Measurements from ENCODE around the gene WFDC13.
"Not testable (repeated sequence)": the region's sequence is repeated elsewhere in the genome, so short reads cannot be mapped to it uniquely, and the experiment has no call there.

Gene WFDC13

GRCh38 chr20:45701873-45702272, at the start of gene WFDC13:
TSS of gene WFDC13 (plus strand) at chr20:45702038. CDS start at chr20:45702124, 86 bp downstream.
- in situ Hi-C loops (cut with HindIII; ENCODE audit: low sequenced_read_pairs) = no loop called here

DNA sequence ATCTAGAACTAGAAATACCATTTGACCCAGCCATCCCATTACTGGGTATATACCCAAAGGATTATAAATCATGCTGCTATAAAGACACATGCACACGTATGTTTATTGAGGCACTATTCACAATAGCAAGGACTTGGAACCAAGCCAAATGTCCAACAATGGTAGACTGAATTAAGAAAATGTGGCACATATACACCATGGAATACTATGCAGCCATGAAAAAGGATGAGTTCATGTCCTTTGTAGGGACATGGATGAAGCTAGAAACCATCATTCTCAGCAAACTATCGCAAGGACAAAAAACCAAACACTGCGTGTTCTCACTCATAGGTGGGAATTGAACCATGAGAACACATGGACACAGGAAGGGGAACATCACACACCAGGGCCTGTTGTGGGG, 44.8 kb upstream of the WFDC13 start:
- in situ Hi-C loops (cut with HindIII; ENCODE audit: low sequenced_read_pairs) = not testable (repeated sequence)

DNA sequence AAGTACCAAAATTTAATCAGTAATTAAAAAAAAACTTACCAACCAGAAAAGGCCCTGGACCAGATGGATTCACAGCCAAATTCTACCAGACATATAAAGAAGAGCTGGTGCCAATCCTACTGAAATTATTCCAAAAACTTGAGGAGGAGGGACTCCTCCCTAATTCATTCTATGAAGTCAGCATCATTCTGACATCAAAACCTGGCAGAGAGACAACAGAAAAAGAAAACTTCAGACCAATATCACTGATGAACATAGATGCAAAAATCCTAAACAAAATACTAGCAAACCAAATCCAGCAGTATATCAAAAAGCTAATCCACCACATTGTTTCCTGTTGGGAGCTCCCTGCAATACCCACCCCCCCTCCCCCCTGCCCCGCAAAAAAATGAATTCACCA, 31.7 kb upstream of the WFDC13 start, which contains the start of gene WFDC11:
WFDC11 (minus strand) TSS at position 101 of the 400 bp plus-strand sequence. CDS start 19,639 bp downstream, outside the sequence.
- in situ Hi-C loops (cut with HindIII; ENCODE audit: low sequenced_read_pairs) = no loop called here

GRCh38 chr20:45672765-45673164, 29.1 kb upstream of the WFDC13 start:
- in situ Hi-C loops (cut with HindIII; ENCODE audit: low sequenced_read_pairs) = no loop called here

DNA sequence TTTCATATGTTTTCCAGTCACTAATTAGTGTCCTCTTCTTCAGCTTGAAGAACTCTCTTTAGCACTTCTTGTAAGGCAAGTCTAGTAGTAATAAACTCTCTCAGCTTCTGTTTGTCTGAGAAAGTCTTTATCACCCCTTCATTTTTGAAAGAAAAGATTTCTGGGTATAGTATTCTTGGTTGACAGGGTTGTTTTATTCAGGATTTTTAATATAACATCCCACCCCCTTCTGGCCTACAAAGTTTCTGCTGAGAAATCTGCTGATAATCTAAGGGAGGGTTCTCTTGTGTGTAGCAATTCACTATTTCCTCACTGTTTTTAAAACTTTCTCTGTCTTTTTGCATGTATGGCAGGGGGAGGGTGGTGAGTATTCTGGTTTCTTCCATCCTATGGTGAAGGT, 22.2 kb upstream of the WFDC13 start:
- in situ Hi-C loops (cut with HindIII; ENCODE audit: low sequenced_read_pairs) = no loop called here

DNA sequence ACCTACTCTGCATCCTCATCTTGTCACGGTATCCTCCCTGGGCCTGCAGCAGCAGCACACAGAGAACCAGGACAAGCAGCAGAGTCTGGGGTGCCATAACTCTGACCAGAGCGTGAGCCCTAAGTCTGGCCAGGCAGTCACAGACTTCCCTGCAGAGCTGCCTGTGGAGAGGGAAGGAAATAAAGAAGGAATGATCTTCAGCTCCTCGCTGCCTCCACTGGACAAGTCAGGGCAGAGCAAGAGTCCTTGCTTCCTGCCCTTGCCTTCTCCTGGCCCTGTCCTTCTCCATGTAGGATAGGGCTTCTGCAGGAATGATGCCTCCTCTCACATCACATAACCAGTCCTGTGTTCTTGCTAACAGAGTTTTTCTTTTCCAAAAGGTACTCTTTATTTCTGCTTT, 15.9 kb upstream of the WFDC13 start:
- in situ Hi-C loops (cut with HindIII; ENCODE audit: low sequenced_read_pairs) = no loop called here

- in situ Hi-C loops (cut with HindIII; ENCODE audit: low sequenced_read_pairs) = not testable (repeated sequence)
Observed at GRCh38 chr20:45693346-45693745, 8.5 kb upstream of the WFDC13 start.

- in situ Hi-C loops (cut with HindIII; ENCODE audit: low sequenced_read_pairs) = no loop called here
Observed at GRCh38 chr20:45695496-45695895, 6.3 kb upstream of the WFDC13 start.

- in situ Hi-C loops (cut with HindIII; ENCODE audit: low sequenced_read_pairs) = no loop called here
Observed at GRCh38 chr20:45701104-45701503, 734 bp upstream of the WFDC13 start.

GRCh38 chr20:45704969-45705637, 3.3 kb downstream of the WFDC13 start, which contains the start of gene WFDC10B:
TSS of gene WFDC10B (minus strand) at chr20:45705019. CDS start at chr20:45685992, 19,027 bp downstream.
- in situ Hi-C loops (cut with HindIII; ENCODE audit: low sequenced_read_pairs) = no loop called here

DNA sequence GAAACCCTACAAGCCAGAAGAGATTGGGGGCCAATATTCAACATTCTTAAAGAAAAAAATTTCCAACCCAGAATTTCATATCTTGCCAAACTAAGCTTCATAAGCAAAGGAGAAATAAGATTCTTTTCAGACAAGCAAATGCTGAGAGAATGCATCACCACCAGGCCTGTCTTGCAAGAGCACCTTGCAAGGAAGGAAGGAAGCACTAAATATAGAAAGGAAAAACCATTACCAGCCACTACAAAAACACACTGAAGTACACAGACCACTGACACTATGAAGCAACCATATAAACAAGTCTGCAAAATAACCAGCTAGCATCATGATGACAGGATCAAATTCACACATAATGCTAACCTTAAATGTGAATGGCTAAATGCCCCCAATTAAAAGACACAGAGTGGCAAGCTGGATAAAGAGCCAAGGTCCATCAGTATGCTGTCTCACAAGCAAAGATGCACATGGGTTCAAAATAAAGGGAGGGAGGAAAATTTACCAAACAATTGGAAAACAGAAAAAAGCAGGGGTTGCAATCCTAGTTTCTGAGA, 14.4 kb downstream of the WFDC13 start:
- in situ Hi-C loops (cut with HindIII; ENCODE audit: low sequenced_read_pairs) = not testable (repeated sequence)

GRCh38 chr20:45722047-45722446, 20.2 kb downstream of the WFDC13 start, which contains the start of gene SPINT4:
TSS of gene SPINT4 (plus strand) at chr20:45722347. CDS start at chr20:45722368, 21 bp downstream.
- in situ Hi-C loops (cut with HindIII; ENCODE audit: low sequenced_read_pairs) = no loop called here

DNA sequence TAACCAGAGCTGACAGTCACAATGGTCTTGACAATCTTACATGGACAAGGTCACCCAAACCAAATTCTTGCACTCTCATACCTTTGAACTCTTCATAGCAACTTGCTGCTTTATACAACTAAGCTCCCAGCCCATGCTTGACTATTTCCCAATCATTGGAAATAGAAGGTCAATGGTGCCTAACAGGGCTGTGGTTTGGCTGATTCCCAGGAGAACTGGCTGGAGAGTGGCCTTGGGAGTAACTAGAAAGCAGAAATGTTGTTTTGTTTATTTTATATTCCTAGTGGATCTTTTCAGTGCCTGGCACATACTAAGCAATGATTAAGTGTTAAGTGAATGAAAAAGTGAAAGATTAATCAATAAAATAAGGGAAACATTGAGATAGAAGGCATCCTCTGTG, 23.3 kb downstream of the WFDC13 start:
- in situ Hi-C loops (cut with HindIII; ENCODE audit: low sequenced_read_pairs) = no loop called here

DNA sequence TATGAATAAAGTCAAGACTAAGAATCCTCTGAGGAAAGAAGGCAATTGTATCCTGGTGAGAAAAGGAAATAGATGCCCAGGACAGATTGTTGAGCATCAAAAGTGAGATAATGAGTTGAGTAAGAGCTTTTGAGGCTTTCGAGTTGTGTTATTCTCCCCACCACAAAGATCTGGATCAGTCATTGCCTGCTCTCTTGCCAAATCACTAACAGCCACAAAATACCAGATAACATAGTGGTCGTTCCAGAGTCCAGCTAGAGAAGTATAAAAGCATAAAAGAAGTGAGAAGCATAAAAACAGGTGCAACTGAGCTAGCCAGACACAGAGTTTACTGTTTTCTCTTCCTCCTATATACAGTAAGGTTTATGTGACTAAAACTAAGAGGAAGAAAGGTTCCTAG, 25.2 kb downstream of the WFDC13 start:
- in situ Hi-C loops (cut with HindIII; ENCODE audit: low sequenced_read_pairs) = no loop called here

GRCh38 chr20:45732199-45732598, 30.4 kb downstream of the WFDC13 start:
- in situ Hi-C loops (cut with HindIII; ENCODE audit: low sequenced_read_pairs) = no loop called here

DNA sequence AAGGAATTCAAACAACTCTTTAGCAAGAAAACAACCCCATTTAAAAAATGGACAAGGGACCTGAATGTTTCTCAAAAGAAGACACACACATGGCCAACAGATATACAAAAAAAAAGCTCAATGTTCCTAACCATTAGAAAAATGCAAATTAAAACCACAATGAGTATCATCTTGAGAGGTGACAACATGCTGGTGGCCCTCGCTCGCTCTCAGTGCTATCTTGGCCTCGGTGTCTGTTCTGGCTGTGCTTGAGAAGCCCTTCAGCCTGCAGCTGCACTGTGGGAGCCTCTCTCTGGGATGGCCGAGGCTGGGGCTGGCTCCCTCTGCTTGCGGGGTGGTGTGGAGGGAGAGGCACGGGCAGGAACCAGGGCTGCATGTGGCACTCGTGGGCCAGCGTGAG, 33.7 kb downstream of the WFDC13 start:
- in situ Hi-C loops (cut with HindIII; ENCODE audit: low sequenced_read_pairs) = no loop called here

DNA sequence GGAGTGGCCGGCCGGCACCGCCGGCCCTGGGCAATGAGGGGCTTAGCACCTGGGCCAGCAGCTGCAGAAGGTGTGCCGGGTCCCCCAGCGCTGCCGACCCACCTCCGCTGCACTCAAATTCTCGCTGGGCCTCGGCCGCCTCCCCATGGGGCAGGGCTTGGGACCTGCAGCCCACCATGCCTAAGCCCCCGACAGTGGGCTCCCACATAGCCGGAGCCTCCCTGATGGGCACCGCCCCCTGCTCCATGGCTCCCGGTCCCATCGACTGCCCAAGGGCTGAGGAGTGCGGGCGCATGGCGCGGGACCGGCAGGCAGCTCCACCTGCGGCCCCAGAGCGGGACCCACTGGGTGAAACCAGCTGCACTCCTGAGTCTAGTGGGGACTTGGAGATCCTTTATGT, 34.1 kb downstream of the WFDC13 start:
- in situ Hi-C loops (cut with HindIII; ENCODE audit: low sequenced_read_pairs) = no loop called here

- in situ Hi-C loops (cut with HindIII; ENCODE audit: low sequenced_read_pairs) = no loop called here
Observed at GRCh38 chr20:45742596-45742995, 40.8 kb downstream of the WFDC13 start.

- in situ Hi-C loops (cut with HindIII; ENCODE audit: low sequenced_read_pairs) = no loop called here
Observed at GRCh38 chr20:45745015-45745414, 43.2 kb downstream of the WFDC13 start.

- in situ Hi-C loops (cut with HindIII; ENCODE audit: low sequenced_read_pairs) = no loop called here
Observed at GRCh38 chr20:45751721-45752120, 49.9 kb downstream of the WFDC13 start.

DNA sequence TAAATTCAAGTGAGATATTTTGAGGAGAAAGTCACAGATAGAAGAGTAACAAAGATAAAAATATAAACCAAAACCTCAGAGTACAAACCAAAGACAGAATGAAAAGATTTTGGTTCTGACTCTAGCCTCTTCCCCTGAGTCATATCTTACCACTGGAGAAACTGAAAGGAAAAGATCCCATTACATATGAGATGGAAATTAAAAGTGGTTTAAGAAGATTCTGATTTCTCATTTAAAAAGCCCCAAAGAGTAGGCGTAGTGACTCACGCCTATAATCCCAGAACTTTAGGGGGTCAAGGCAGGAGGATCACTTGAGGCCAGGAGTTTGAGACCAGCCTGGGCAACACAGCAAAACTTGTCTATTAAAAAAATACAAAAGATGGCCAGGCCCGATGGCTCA, 50.9 kb downstream of the WFDC13 start:
- in situ Hi-C loops (cut with HindIII; ENCODE audit: low sequenced_read_pairs) = no loop called here

GRCh38 chr20:45758096-45758495, 56.3 kb downstream of the WFDC13 start:
- in situ Hi-C loops (cut with HindIII; ENCODE audit: low sequenced_read_pairs) = no loop called here
